ENCODE data around the gene MINDY4. TPM values are rescaled to one million over a fixed set of nuclear protein-coding genes. Genes with fewer than 3 reads are reported as not detected.
A peak's percentile ranks its signal among the peaks of the same experiment; 100 is the strongest.

Gene MINDY4
- total and polyA plus RNA-seq, 2 of the 13 experiments (the other 11 are each of a cell fraction or from before 2014, with no cell fraction given): not detected

GRCh38 chr7:30866939-30867338 is 95.7 kb downstream of the MINDY4 start (continued):
- TF ChIP-seq ZNF407 (CRISPR knock-in tag; IDR thresholded peaks at IDR 0.05; ENCODE audit: not compliant biosample characterization): no peak

GRCh38 chr7:30867483-30867882 is 96.3 kb downstream of the MINDY4 start:
- in situ Hi-C loops (cut with HindIII; ENCODE audit: extremely low pct_ligation_motif_present, low pct_unique_long_range_greater_than_20kb) (no loop called here), intact Hi-C loops (cut with micrococcal nuclease; ENCODE audit: unreplicated experiment) (no loop called here)
- Histone ChIP-seq H3K27me3 (ENCODE audit: control insufficient read depth in 1 of 2, insufficient read depth in 2 of 2, low read length in 2 of 2) (no peaks in the 10 kb centered on the region; a peak in 1 of 5 replicates), H3K36me3 (replicated peaks in 1 of 2; ENCODE audit: control insufficient read depth in 1 of 2, insufficient read depth in 2 of 2, low read length in 2 of 2) (no peaks in the 10 kb centered on the region), H3K9me3 (ENCODE audit: low read length) (no peaks in the 10 kb centered on the region), H3K4me2 (ENCODE audit: low read depth, low read length) (no peak overlapping the region), H2AFZ (ENCODE audit: low read length) (no peak overlapping the region), H3K4me3 (replicated peaks in 1 of 3; ENCODE audit: insufficient read depth in 1 of 3, low read depth in 2 of 3, low read length in 3 of 3) (no peak overlapping the region), H3K79me2 (ENCODE audit: insufficient read depth, low read length) (no peaks in the 10 kb centered on the region), H3K9ac (ENCODE audit: insufficient read depth, low read depth, low read length) (no peak overlapping the region), H3K4me1 (ENCODE audit: insufficient read depth, low read length) (peaks cover 20% of the 10 kb centered on the region), H4K20me1 (ENCODE audit: insufficient read depth, low read length) (no peaks in the 10 kb centered on the region), H3K27ac (ENCODE audit: extremely low read length, insufficient read depth, low read length) (no peak overlapping the region)
- ChIA-PET POLR2A (no interaction called here), CTCF (ENCODE audit: low intra/inter-chr PET ratio, low total read pairs) (no interaction called here)
- DNase-seq (ENCODE audit: low spot score) (no peak), ATAC-seq (peak; percentile 22; the same call in 2 of the 3 replicates), FAIRE-seq (no peak)
- WGBS (ENCODE audit: low lambda C conversion rate): no CpG with 5 or more reads among the region's 1 CpG
- BruUV-seq (replicated peaks): no TSS peak
- no peak for TF ChIP-seq RXRB (CRISPR knock-in tag; IDR thresholded peaks at IDR 0.05; ENCODE audit: borderline replicate concordance)
- no peak for TF ChIP-seq IKZF5 (CRISPR knock-in tag; IDR thresholded peaks at IDR 0.05)
- no peak for TF ChIP-seq HIC2 (CRISPR knock-in tag; IDR thresholded peaks at IDR 0.05; ENCODE audit: low read depth)
- no peak for TF ChIP-seq ZSCAN29 (CRISPR knock-in tag; conservative IDR thresholded peaks at IDR 0.05)
- TF ChIP-seq KLF15 (CRISPR knock-in tag; IDR thresholded peaks at IDR 0.05; ENCODE audit: borderline replicate concordance): no peak
- TF ChIP-seq TAF15 (IDR thresholded peaks at IDR 0.05; ENCODE audit: low read depth, low read length, poor library complexity, severe bottlenecking): no peak
- no peak for TF ChIP-seq ZNF513 (CRISPR knock-in tag; conservative IDR thresholded peaks at IDR 0.05)
- TF ChIP-seq ZNF615 (CRISPR knock-in tag; IDR thresholded peaks at IDR 0.05; ENCODE audit: borderline replicate concordance): no peak

Data from HepG2 (cell line).